GM03348 (cell line): ENCODE measurements around the gene TECPR1.

Source experiments
- DNase-seq: peaks from one replicate; pipeline ENCODE4 v3.0.0; 2012; ENCODE audit warnings: low spot score

Gene TECPR1

GRCh38 chr7:98211221-98211675 lies 40.8 kb downstream of the TECPR1 start, which contains the start of gene BHLHA15:
Gene BHLHA15 (plus strand): TSS chr7:98211439. CDS start chr7:98212310, 871 bp downstream.
- DNase-seq: peak; percentile 73

GRCh38 chr7:98210513-98211220 lies 41.4 kb downstream of the TECPR1 start:
- peak; percentile 82 for DNase-seq

- no peak for DNase-seq
Observed at GRCh38 chr7:98209166-98209920, 42.7 kb downstream of the TECPR1 start.

- no peak for DNase-seq
Observed at GRCh38 chr7:98206451-98207330, 45.3 kb downstream of the TECPR1 start.

- no peak for DNase-seq
Observed at GRCh38 chr7:98205162-98205845, 46.7 kb downstream of the TECPR1 start.

- DNase-seq: no peak
Observed at GRCh38 chr7:98204670-98205069, 47.4 kb downstream of the TECPR1 start.

GRCh38 chr7:98203964-98204605 lies 47.9 kb downstream of the TECPR1 start:
- no peak for DNase-seq

GRCh38 chr7:98203261-98203963 lies 48.6 kb downstream of the TECPR1 start:
- no peak for DNase-seq

GRCh38 chr7:98202367-98203195 lies 49.5 kb downstream of the TECPR1 start:
- DNase-seq: no peak

GRCh38 chr7:98200364-98200763 lies 51.7 kb downstream of the TECPR1 start:
- DNase-seq: no peak

GRCh38 chr7:98199131-98199530 lies 52.9 kb downstream of the TECPR1 start:
- no peak for DNase-seq

GRCh38 chr7:98196706-98197605 lies 55.1 kb downstream of the TECPR1 start:
- DNase-seq: no peak

- no peak for DNase-seq
Observed at GRCh38 chr7:98194672-98195457, 57.2 kb downstream of the TECPR1 start.

GRCh38 chr7:98194186-98194585 lies 57.8 kb downstream of the TECPR1 start:
- no peak for DNase-seq

GRCh38 chr7:98193474-98194180 lies 58.4 kb downstream of the TECPR1 start:
- no peak for DNase-seq

- DNase-seq: no peak
Observed at GRCh38 chr7:98192781-98193457, 59.1 kb downstream of the TECPR1 start.
